ENCODE results near the gene PRODH2. TPM values are rescaled to one million over a fixed set of nuclear protein-coding genes. Genes with fewer than 3 reads are reported as not detected.

PRODH2 gene
- total RNA-seq, 2 experiments from 2014 or later: not detected

- peaks cover 0 to 2% of the 10 kb centered on the region in 2 experiments for H3K27me3 ChIP-seq (ENCODE audit: control insufficient read depth in 1 of 2, insufficient read depth in 2 of 2, low read length in 2 of 2)
- H3K27ac ChIP-seq (ENCODE audit: low read depth in 1 of 2, low read length in 2 of 2): no peak overlapping the region
- H3K27ac Mint-ChIP-seq: no peak overlapping the region
- peaks cover 35% of the 10 kb centered on the region for H3K36me3 ChIP-seq (ENCODE audit: insufficient read depth, low read length)
- H3K4me1 ChIP-seq (ENCODE audit: insufficient read depth, low read length): peaks cover 43% of the 10 kb centered on the region
- no peaks in the 10 kb centered on the region for H3K9me3 ChIP-seq (ENCODE audit: control insufficient read depth in 1 of 2, insufficient read depth in 1 of 2, low read length in 2 of 2)
- H3K4me3 Mint-ChIP-seq: peak overlapping the region; percentile 68
- ATAC-seq (ENCODE audit: poor library complexity) (peak; percentile 5), DNase-seq (peak; percentile 31 to 85 (median 56))
- TF ChIP-seq, protein P1, sequence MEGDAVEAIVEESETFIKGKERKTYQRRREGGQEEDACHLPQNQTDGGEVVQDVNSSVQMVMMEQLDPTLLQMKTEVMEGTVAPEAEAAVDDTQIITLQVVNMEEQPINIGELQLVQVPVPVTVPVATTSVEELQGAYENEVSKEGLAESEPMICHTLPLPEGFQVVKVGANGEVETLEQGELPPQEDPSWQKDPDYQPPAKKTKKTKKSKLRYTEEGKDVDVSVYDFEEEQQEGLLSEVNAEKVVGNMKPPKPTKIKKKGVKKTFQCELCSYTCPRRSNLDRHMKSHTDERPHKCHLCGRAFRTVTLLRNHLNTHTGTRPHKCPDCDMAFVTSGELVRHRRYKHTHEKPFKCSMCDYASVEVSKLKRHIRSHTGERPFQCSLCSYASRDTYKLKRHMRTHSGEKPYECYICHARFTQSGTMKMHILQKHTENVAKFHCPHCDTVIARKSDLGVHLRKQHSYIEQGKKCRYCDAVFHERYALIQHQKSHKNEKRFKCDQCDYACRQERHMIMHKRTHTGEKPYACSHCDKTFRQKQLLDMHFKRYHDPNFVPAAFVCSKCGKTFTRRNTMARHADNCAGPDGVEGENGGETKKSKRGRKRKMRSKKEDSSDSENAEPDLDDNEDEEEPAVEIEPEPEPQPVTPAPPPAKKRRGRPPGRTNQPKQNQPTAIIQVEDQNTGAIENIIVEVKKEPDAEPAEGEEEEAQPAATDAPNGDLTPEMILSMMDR (IDR thresholded peaks at IDR 0.05): no peak
- peaks cover 41% of the 10 kb centered on the region for H3K4me1 Mint-ChIP-seq (ENCODE audit: low read depth)
- peaks cover 15% of the 10 kb centered on the region for H3K27me3 Mint-ChIP-seq
- POLR2A ChIA-PET: interaction anchor here (1.0 kb wide), 1 partner anchor 11 kb away, joined by 3 read pairs; no protein-coding TSS in a partner anchor
- no peaks in the 10 kb centered on the region for H3K9me3 Mint-ChIP-seq
- no peak overlapping the region for H3K4me3 ChIP-seq (ENCODE audit: low read length)
- intact Hi-C loops (cut with DNase I, micrococcal nuclease): loop anchor here (5.0 to 10.0 kb wide), 5 partner anchors 38 to 929 kb away; partner anchors contain the start of genes COX6B1 (in 1 of the 2), ETV2 (in 1 of the 2), KMT2B (in 1 of the 2) and ZNF567 (in 1 of the 2)
- CTCF ChIA-PET: no interaction called here
- H3K36me3 Mint-ChIP-seq (ENCODE audit: low read depth): peaks cover 35% of the 10 kb centered on the region
These were observed 56.9 kb downstream of the PRODH2 start for GRCh38 chr19:35755550-35756376.

GRCh38 chr19:35755131-35755549, 57.5 kb downstream of the PRODH2 start:
- intact Hi-C loops (cut with DNase I, micrococcal nuclease): loop anchor here (5.0 to 10.0 kb wide), 5 partner anchors 38 to 930 kb away; partner anchors contain the start of genes COX6B1 (in 1 of the 2), ETV2 (in 1 of the 2), KMT2B (in 1 of the 2) and ZNF567 (in 1 of the 2)
- ATAC-seq (ENCODE audit: poor library complexity): no peak
- Mint-ChIP-seq H3K4me1 (ENCODE audit: low read depth) (peaks cover 41% of the 10 kb centered on the region), H3K27me3 (peaks cover 15% of the 10 kb centered on the region), H3K27ac (no peak overlapping the region), H3K36me3 (ENCODE audit: low read depth) (peaks cover 34% of the 10 kb centered on the region), H3K4me3 (peak overlapping the region; percentile 80), H3K9me3 (no peaks in the 10 kb centered on the region)
- ChIA-PET POLR2A (interaction anchor here (1.0 kb wide), 1 partner anchor 11 kb away, joined by 3 read pairs; no protein-coding TSS in a partner anchor), CTCF (no interaction called here)
- Histone ChIP-seq H3K27ac (ENCODE audit: low read depth in 1 of 2, low read length in 2 of 2) (no peak overlapping the region), H3K4me1 (ENCODE audit: insufficient read depth, low read length) (peaks cover 45% of the 10 kb centered on the region), H3K9me3 (ENCODE audit: control insufficient read depth in 1 of 2, insufficient read depth in 1 of 2, low read length in 2 of 2) (no peaks in the 10 kb centered on the region), H3K4me3 (ENCODE audit: low read length) (no peak overlapping the region), H3K36me3 (ENCODE audit: insufficient read depth, low read length) (peaks cover 31% of the 10 kb centered on the region), H3K27me3 (ENCODE audit: control insufficient read depth in 1 of 2, insufficient read depth in 2 of 2, low read length in 2 of 2) (peaks cover 0 to 2% of the 10 kb centered on the region in 2 experiments)
- no peak for DNase-seq
- TF ChIP-seq, protein P1 (IDR thresholded peaks at IDR 0.05): no peak

GRCh38 chr19:35754370-35755130, 58.1 kb downstream of the PRODH2 start:
- no peak overlapping the region for H3K27ac ChIP-seq (ENCODE audit: low read depth in 1 of 2, low read length in 2 of 2)
- ATAC-seq (ENCODE audit: poor library complexity) (no peak), DNase-seq (peak in 1 of 14 experiments; percentile 14)
- no peak overlapping the region for H3K4me3 ChIP-seq (ENCODE audit: low read length)
- Mint-ChIP-seq H3K27ac (no peak overlapping the region), H3K36me3 (ENCODE audit: low read depth) (peaks cover 34% of the 10 kb centered on the region), H3K27me3 (peaks cover 15% of the 10 kb centered on the region), H3K9me3 (no peaks in the 10 kb centered on the region), H3K4me1 (ENCODE audit: low read depth) (peaks cover 36% of the 10 kb centered on the region), H3K4me3 (peak overlapping the region; percentile 80)
- H3K4me1 ChIP-seq (ENCODE audit: insufficient read depth, low read length): peaks cover 48% of the 10 kb centered on the region
- no peaks in the 10 kb centered on the region for H3K9me3 ChIP-seq (ENCODE audit: control insufficient read depth in 1 of 2, insufficient read depth in 1 of 2, low read length in 2 of 2)
- ChIA-PET CTCF (no interaction called here), POLR2A (no interaction called here)
- intact Hi-C loops (cut with DNase I, micrococcal nuclease): loop anchor here (5.0 to 10.0 kb wide), 5 partner anchors 37 to 930 kb away; partner anchors contain the start of genes COX6B1 (in 1 of the 2), ETV2 (in 1 of the 2), KMT2B (in 1 of the 2) and ZNF567 (in 1 of the 2)
- peaks cover 28% of the 10 kb centered on the region for H3K36me3 ChIP-seq (ENCODE audit: insufficient read depth, low read length)
- TF ChIP-seq, protein P1 (IDR thresholded peaks at IDR 0.05): no peak
- H3K27me3 ChIP-seq (ENCODE audit: control insufficient read depth in 1 of 2, insufficient read depth in 2 of 2, low read length in 2 of 2): peaks cover 0 to 2% of the 10 kb centered on the region in 2 experiments
